Cardiac atrium fibroblast (primary cell): ENCODE results near the gene GSTP1. TPM values are rescaled to one million over a fixed set of nuclear protein-coding genes. Genes with fewer than 3 reads are reported as not detected.

Source experiments
- total RNA-seq: library from RNA; depleted of rRNA; stranded (reverse); fragments of >200 nt; gene quantifications from 2 replicates; pipeline ENCODE4 v1.2.3, GENCODE V29; 2015

GSTP1 gene
- total RNA-seq, result 1,161 and 1,414 TPM in 2 replicates

DNA sequence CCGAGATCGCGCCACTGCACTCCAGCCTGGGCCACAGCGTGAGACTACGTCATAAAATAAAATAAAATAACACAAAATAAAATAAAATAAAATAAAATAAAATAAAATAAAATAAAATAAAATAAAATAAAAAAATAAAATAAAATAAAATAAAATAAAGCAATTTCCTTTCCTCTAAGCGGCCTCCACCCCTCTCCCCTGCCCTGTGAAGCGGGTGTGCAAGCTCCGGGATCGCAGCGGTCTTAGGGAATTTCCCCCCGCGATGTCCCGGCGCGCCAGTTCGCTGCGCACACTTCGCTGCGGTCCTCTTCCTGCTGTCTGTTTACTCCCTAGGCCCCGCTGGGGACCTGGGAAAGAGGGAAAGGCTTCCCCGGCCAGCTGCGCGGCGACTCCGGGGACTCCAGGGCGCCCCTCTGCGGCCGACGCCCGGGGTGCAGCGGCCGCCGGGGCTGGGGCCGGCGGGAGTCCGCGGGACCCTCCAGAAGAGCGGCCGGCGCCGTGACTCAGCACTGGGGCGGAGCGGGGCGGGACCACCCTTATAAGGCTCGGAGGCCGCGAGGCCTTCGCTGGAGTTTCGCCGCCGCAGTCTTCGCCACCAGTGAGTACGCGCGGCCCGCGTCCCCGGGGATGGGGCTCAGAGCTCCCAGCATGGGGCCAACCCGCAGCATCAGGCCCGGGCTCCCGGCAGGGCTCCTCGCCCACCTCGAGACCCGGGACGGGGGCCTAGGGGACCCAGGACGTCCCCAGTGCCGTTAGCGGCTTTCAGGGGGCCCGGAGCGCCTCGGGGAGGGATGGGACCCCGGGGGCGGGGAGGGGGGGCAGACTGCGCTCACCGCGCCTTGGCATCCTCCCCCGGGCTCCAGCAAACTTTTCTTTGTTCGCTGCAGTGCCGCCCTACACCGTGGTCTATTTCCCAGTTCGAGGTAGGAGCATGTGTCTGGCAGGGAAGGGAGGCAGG is at the start of gene GSTP1:
GSTP1 (plus strand) TSS at position 566 of the 958 bp plus-strand sequence; CDS start at position 598, 32 bp downstream.

DNA sequence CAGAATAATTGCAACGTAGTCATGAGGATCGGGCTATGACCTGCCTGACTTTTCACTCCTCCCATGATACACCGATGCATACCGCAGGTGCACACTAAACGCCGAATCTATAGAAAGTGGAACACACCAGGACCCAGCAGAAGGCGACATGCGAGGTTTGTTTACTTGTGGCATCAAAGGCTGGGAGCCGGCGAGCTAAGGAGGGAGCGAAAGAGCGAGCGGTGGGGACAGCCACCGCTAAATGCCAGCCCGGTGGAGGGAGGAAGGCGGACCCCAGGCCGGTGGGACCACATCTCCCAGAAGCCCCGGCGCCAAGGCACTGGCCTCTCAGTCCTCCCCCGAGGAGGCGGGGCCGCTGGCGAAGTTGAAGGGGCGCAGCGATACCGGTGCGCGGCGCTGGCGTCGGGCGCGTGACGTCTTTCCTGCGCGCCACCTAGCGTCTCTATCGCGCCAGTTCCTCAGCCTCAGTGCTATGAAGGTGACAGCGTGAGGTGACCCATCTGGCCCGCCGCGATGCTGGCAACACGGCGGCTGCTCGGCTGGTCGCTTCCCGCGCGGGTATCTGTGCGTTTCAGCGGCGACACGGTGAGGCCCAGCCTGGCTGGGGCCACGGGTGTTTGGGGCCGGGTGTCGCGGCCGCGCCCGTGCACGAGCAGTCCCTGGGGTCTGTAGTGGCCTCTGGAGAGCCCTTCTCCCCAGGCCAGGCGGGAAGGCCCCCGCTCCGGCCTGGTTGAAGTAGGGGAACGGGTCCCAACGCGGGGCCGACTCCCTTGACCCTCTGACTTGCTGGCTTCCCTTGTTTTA is 23.1 kb downstream of the GSTP1 start, which contains the start of gene NDUFV1:
NDUFV1 (plus strand) TSS at position 445 of the 804 bp plus-strand sequence; CDS start at position 514, 69 bp downstream.

DNA sequence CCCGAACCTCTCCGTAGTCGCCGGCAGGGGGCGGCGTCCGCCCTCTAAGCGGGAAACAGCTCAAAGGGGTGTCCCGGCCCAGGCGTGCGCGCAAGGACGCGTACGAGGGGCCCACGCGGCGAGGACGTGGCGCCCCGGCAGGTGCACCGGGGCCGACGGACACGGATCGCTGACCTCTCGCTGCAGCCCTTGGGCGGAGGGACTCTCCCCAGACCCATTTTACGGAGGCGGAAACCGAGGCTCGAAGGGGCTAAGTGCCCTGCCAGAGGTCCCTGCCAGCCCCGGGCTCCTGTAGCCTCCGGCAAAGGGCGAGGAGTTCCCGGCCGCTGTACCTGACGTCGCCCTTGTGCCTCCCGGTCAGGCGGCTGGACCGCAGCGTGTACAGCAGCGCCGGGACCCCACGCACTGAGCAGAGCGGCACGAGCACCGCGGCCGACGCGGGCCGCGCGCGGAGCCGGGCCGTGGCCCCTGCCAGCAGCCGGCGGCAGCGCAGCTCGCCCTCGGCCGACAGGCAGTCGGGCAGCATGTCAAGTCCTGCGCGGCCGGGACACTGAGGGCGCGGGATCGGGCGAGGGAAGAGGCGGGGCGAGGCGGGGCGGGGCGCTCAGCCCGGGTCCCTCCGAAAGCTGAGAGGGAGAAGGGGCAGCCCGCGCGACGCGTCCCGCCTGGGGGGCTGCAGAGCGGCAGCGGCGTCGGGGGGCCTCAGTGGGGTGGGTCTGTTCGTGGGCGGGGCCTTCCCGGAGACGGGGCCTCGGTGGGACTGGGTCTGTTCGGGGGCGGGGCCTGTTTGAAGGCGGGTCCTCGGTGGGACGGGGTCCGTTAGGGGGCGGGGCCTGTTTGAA is 46.0 kb downstream of the GSTP1 start, which contains the start of gene NUDT8:
NUDT8 (minus strand) TSS at position 552 of the 842 bp plus-strand sequence; CDS start at position 526, 26 bp downstream.

Other genes with a start within 250 kb of the GSTP1 start
- 134 and 176 TPM in 2 replicates for gene POLD4, start 230.3 kb upstream of the GSTP1 start, total RNA-seq
- gene CLCF1, start 210.2 kb upstream of the GSTP1 start, total RNA-seq, result 14.6 and 18.1 TPM in 2 replicates
- 4.2 and 4.7 TPM in 2 replicates for gene RAD9A, start 191.8 kb upstream of the GSTP1 start, total RNA-seq
- gene PPP1CA, start 182.0 kb upstream of the GSTP1 start, total RNA-seq, result 172 and 194 TPM in 2 replicates
- not detected in 2 replicates for gene TBC1D10C, start 179.7 kb upstream of the GSTP1 start, total RNA-seq
- 0.49 TPM in 1 of 2 replicates, not detected in the other for gene CARNS1, start 168.1 kb upstream of the GSTP1 start, total RNA-seq
- gene RPS6KB2, start 155.3 kb upstream of the GSTP1 start, total RNA-seq, result 46.3 and 51.8 TPM in 2 replicates
- 2.0 TPM in 1 of 2 replicates, not detected in the other for gene PTPRCAP, start 146.1 kb upstream of the GSTP1 start, total RNA-seq
- 71.1 and 73.1 TPM in 2 replicates for gene CORO1B, start 140.3 kb upstream of the GSTP1 start, total RNA-seq
- not detected in 2 replicates for gene GPR152, start 131.1 kb upstream of the GSTP1 start, total RNA-seq
- not detected in 2 replicates for gene CABP4, start 128.5 kb upstream of the GSTP1 start, total RNA-seq
- 32.7 and 46.2 TPM in 2 replicates for gene TMEM134, start 114.6 kb upstream of the GSTP1 start, total RNA-seq
- 59.2 and 72.4 TPM in 2 replicates for gene AIP, start 100.8 kb upstream of the GSTP1 start, total RNA-seq
- gene PITPNM1, start 78.4 kb upstream of the GSTP1 start, total RNA-seq, result 37.5 and 38.1 TPM in 2 replicates
- 33.5 and 54.3 TPM in 2 replicates for gene CDK2AP2, start 75.7 kb upstream of the GSTP1 start, total RNA-seq
- not detected in 2 replicates for gene CABP2, start 60.4 kb upstream of the GSTP1 start, total RNA-seq
- 199 and 234 TPM in 2 replicates for gene NDUFV1, start 23.1 kb downstream of the GSTP1 start, total RNA-seq
- 4.1 and 14.6 TPM in 2 replicates for gene NUDT8, start 46.1 kb downstream of the GSTP1 start, total RNA-seq
- gene TBX10, start 56.0 kb downstream of the GSTP1 start, total RNA-seq, result not detected in 2 replicates
- gene ACY3, start 66.9 kb downstream of the GSTP1 start, total RNA-seq, result not detected in 2 replicates
- not detected in 2 replicates for gene ALDH3B2, start 90.8 kb downstream of the GSTP1 start, total RNA-seq